Endodermal cell (in vitro differentiated cells): ENCODE data around the gene IFI44. TPM values are rescaled to one million over a fixed set of nuclear protein-coding genes. Genes with fewer than 3 reads are reported as not detected.

ENCODE experiments used
- DNase-seq: peaks from one replicate; pipeline ENCODE4 v3.0.0-alpha.2; 2017
- H3K27ac ChIP-seq: 2 replicates; pipeline ENCODE4 v1.5.1; 2013; ENCODE audit warnings: mild to moderate bottlenecking, low read depth, low read length, moderate library complexity
- H3K27me3 ChIP-seq: 2 replicates; pipeline ENCODE4 v1.6.1; 2013; ENCODE audit warnings: mild to moderate bottlenecking, low read length, moderate library complexity; ENCODE audit not compliant: insufficient read depth, control insufficient read depth, poor library complexity, severe bottlenecking
- H3K36me3 ChIP-seq: 2 replicates; pipeline ENCODE4 v1.7.0; 2013; ENCODE audit warnings: mild to moderate bottlenecking, low read length, moderate library complexity; ENCODE audit not compliant: control insufficient read depth, insufficient read depth
- H3K4me1 ChIP-seq: one replicate; pipeline ENCODE4 v1.7.0; 2013; ENCODE audit warnings: low read length; ENCODE audit not compliant: control insufficient read depth, insufficient read depth
- H3K4me3 ChIP-seq: 2 replicates; pipeline ENCODE4 v1.5.1; 2013; ENCODE audit warnings: mild to moderate bottlenecking, low read length, moderate library complexity
- H3K9ac ChIP-seq: 2 replicates; pipeline ENCODE4 v1.6.1; 2013; ENCODE audit warnings: mild to moderate bottlenecking, low read length, moderate library complexity; ENCODE audit not compliant: poor library complexity, severe bottlenecking; ENCODE audit errors: extremely low read depth
- H3K9me3 ChIP-seq: 2 replicates; pipeline ENCODE4 v1.6.1; 2013; ENCODE audit warnings: mild to moderate bottlenecking, low read length, moderate library complexity; ENCODE audit not compliant: control insufficient read depth
- H3K27ac Mint-ChIP-seq: 2 replicates; pipeline ENCODE4 v1.8.0; 2020; ENCODE audit warnings: mixed read lengths
- H3K27me3 Mint-ChIP-seq: 2 replicates; pipeline ENCODE4 v1.8.0; 2021; ENCODE audit warnings: mild to moderate bottlenecking, mixed read lengths; ENCODE audit not compliant: insufficient read depth
- H3K36me3 Mint-ChIP-seq: 2 replicates; pipeline ENCODE4 v1.8.0; 2020; ENCODE audit warnings: low read depth, mixed read lengths
- H3K4me1 Mint-ChIP-seq: 2 replicates; pipeline ENCODE4 v1.8.0; 2020; ENCODE audit warnings: mixed read lengths
- H3K4me3 Mint-ChIP-seq: 2 replicates; pipeline ENCODE4 v1.8.0; 2020; ENCODE audit warnings: mild to moderate bottlenecking, moderate library complexity, mixed read lengths
- H3K9me3 Mint-ChIP-seq: 2 replicates; pipeline ENCODE4 v1.8.0; 2020; ENCODE audit warnings: mild to moderate bottlenecking, mixed read lengths
- WGBS, 2 experiments: methylation state at CpG; one replicate each; pipeline versions ENCODE4 v1.1.5 to v1.1.7; 2013; ENCODE audit warnings: missing lambda C conversion rate in 2 of 2, mixed read lengths in 1 of 2; ENCODE audit not compliant: insufficient coverage in 1 of 2, insufficient read length in 1 of 2; 5-methylcytosine and 5-hydroxymethylcytosine counted together
- total RNA-seq, 2 donors: library from RNA; stranded (reverse); fragmentation: NEBNext Ultra II Directional in 1 of 2; extraction: Animal tissue kit (Norgen Biotek cat#: 25700) in 1 of 2; gene quantifications; 2 replicates in 1 of 2; 3 replicates in 1 of 2; pipeline ENCODE4 v1.2.1, GENCODE V29; 2021
- TF ChIP-seq, protein P1 (sequence below): fragments of 200-600 bp; sonication (generic); conservative IDR thresholded peaks from 2 replicates; pipeline ENCODE4 v1.5.0; 2021; ENCODE audit warnings: antibody characterized with exemption, mild to moderate bottlenecking

IFI44 gene
- total RNA-seq, 2 donors from 2014 or later: not detected

DNA sequence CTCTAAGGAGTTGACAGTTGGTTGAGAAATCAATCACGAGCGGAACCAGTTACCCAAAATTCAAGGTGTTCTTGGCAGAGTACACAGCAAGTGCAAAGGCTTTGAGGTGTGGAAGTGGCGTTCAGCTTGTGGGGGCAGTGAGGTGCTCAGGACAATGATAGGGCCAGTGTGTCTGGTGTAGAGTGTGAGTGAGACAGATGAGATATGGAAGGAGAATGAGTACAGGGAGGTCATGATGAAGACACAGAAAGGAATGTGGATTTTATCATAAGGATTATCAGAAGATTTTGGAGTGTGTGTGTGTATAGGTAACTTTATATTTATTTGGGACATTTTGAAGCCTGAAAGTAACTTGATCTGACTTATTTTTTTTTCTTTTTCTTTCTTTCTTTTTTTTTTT lies 40.9 kb downstream of the IFI44 start:
- Mint-ChIP-seq H3K36me3 (no peaks in the 10 kb centered on the region), H3K4me1 (no peaks in the 10 kb centered on the region), H3K27me3 (no peaks in the 10 kb centered on the region), H3K27ac (no peak overlapping the region), H3K9me3 (peaks cover 7% of the 10 kb centered on the region), H3K4me3 (no peak overlapping the region)
- TF ChIP-seq, protein P1, sequence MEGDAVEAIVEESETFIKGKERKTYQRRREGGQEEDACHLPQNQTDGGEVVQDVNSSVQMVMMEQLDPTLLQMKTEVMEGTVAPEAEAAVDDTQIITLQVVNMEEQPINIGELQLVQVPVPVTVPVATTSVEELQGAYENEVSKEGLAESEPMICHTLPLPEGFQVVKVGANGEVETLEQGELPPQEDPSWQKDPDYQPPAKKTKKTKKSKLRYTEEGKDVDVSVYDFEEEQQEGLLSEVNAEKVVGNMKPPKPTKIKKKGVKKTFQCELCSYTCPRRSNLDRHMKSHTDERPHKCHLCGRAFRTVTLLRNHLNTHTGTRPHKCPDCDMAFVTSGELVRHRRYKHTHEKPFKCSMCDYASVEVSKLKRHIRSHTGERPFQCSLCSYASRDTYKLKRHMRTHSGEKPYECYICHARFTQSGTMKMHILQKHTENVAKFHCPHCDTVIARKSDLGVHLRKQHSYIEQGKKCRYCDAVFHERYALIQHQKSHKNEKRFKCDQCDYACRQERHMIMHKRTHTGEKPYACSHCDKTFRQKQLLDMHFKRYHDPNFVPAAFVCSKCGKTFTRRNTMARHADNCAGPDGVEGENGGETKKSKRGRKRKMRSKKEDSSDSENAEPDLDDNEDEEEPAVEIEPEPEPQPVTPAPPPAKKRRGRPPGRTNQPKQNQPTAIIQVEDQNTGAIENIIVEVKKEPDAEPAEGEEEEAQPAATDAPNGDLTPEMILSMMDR: no peak
- 93 to 97% methylated on average over 3 of the region's 3 CpGs for WGBS, 2 experiments
- no peaks in the 10 kb centered on the region for H3K9me3 ChIP-seq
- H3K36me3 ChIP-seq: no peaks in the 10 kb centered on the region
- H3K9ac ChIP-seq: no peak overlapping the region
- H3K27ac ChIP-seq: no peak overlapping the region
- no peaks in the 10 kb centered on the region for H3K27me3 ChIP-seq
- no peak for DNase-seq
- no peak overlapping the region for H3K4me3 ChIP-seq
- no peaks in the 10 kb centered on the region for H3K4me1 ChIP-seq

GRCh38 chr1:78691995-78692747 lies 42.5 kb downstream of the IFI44 start:
- Histone ChIP-seq H3K4me1 (no peaks in the 10 kb centered on the region), H3K27ac (no peak overlapping the region), H3K9me3 (no peaks in the 10 kb centered on the region), H3K27me3 (no peaks in the 10 kb centered on the region), H3K9ac (no peak overlapping the region), H3K36me3 (no peaks in the 10 kb centered on the region), H3K4me3 (no peak overlapping the region)
- H3K36me3 Mint-ChIP-seq: no peaks in the 10 kb centered on the region
- WGBS, 2 experiments: 78 to 100% methylated on average over 1 to 4 of the region's 4 CpGs
- H3K4me3 Mint-ChIP-seq: no peak overlapping the region
- no peak overlapping the region for H3K27ac Mint-ChIP-seq
- TF ChIP-seq, protein P1: no peak
- H3K27me3 Mint-ChIP-seq: no peaks in the 10 kb centered on the region
- peaks cover 7% of the 10 kb centered on the region for H3K9me3 Mint-ChIP-seq
- no peaks in the 10 kb centered on the region for H3K4me1 Mint-ChIP-seq
- DNase-seq: no peak

GRCh38 chr1:78699813-78700212 lies 50.2 kb downstream of the IFI44 start:
- H3K36me3 Mint-ChIP-seq: no peaks in the 10 kb centered on the region
- H3K4me3 Mint-ChIP-seq: no peak overlapping the region
- H3K9me3 Mint-ChIP-seq: peaks cover 5% of the 10 kb centered on the region
- H3K4me1 Mint-ChIP-seq: no peaks in the 10 kb centered on the region
- H3K27ac ChIP-seq: no peak overlapping the region
- DNase-seq: no peak
- H3K27me3 Mint-ChIP-seq: no peaks in the 10 kb centered on the region
- TF ChIP-seq, protein P1: no peak
- no peaks in the 10 kb centered on the region for H3K27me3 ChIP-seq
- H3K27ac Mint-ChIP-seq: no peak overlapping the region
- no peak overlapping the region for H3K4me3 ChIP-seq
- H3K36me3 ChIP-seq: no peaks in the 10 kb centered on the region
- H3K9ac ChIP-seq: no peak overlapping the region
- H3K4me1 ChIP-seq: no peaks in the 10 kb centered on the region
- H3K9me3 ChIP-seq: no peaks in the 10 kb centered on the region
